Activated CD4-positive, alpha-beta T cell treated with anti-CD3 and anti-CD28 coated beads, Interleukin-2, amount 50 U/mL, for 48 hours (primary cell): ENCODE data around the gene LIG4.
A peak's percentile ranks its signal among the peaks of the same experiment; 100 is the strongest.

Experiments used
- DNase-seq, 2 experiments: peaks; one replicate each; pipeline ENCODE4 v3.0.0-alpha.2; 2020

LIG4 gene

GRCh38 chr13:108193806-108194205 is 21.5 kb downstream of the LIG4 start:
- DNase-seq: no peak

GRCh38 chr13:108190897-108191296 is 24.4 kb downstream of the LIG4 start:
- DNase-seq: no peak

- DNase-seq: no peak
Measured at GRCh38 chr13:108188260-108188659, 27.1 kb downstream of the LIG4 start.

- no peak for DNase-seq
Measured at GRCh38 chr13:108185223-108185622, 30.1 kb downstream of the LIG4 start.

GRCh38 chr13:108182652-108183051 is 32.7 kb downstream of the LIG4 start:
- no peak for DNase-seq

GRCh38 chr13:108178078-108178477 is 37.3 kb downstream of the LIG4 start:
- no peak for DNase-seq

- peak; percentile 68 to 74 for DNase-seq
Measured at GRCh38 chr13:108176685-108177274, 38.6 kb downstream of the LIG4 start.

GRCh38 chr13:108168929-108169328 is 46.4 kb downstream of the LIG4 start:
- DNase-seq: no peak

- DNase-seq: no peak
Measured at GRCh38 chr13:108166078-108166477, 49.3 kb downstream of the LIG4 start.

GRCh38 chr13:108158746-108159145 is 56.6 kb downstream of the LIG4 start:
- no peak for DNase-seq
